ENCODE measurements around the gene NUDT4. TPM values are rescaled to one million over a fixed set of nuclear protein-coding genes. Genes with fewer than 3 reads are reported as not detected.
A peak's percentile ranks its signal among the peaks of the same experiment; 100 is the strongest.

Gene NUDT4
- total and polyA plus RNA-seq, 2 of the 4 experiments (the other 2 are of a cell fraction): 23.6 to 25.6 TPM

DNA sequence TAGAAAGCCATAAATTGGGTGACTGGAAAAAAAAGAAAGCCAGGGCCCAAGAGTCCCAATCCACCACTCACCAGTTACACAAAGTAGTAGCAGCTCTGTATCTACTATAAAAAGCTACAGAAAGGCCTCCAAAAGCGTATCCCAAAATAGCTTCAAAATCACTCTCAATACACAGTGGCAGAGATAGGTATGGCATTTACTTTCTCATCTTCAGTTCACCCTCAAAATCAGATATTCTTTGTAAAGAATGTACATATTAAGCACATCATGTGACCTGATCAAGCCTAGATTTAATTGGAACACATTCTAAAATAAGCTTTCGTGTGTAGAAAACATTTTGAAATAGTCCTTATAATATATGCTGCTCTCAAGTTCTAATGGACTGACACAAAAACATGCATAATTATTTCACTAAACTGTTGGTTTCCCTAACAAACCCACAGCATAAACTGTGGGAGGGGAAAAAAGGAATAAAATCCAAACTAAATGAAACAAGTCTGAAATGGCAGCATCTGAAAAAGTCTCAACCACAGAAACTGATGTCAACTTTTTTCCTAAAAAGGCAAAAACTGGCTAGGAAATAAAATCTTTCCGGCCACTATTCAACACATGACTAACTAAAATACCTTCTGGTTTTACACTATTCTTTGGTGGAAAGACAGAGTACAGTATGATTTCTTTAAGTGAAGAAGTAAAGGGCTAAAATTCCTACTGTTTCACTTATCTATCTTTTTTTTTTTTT, 38.2 kb downstream of the NUDT4 start:
- Histone ChIP-seq H4K20me1 (ENCODE audit: insufficient read depth, low read length) (peaks cover 26% of the 10 kb centered on the region; the same call in 1 of the 2 replicates), H3K9me1 (ENCODE audit: insufficient read depth, low read length) (peaks cover 16% of the 10 kb centered on the region), H3K4me2 (ENCODE audit: low read depth, low read length) (peak overlapping the region; percentile 65), H3K18ac (ENCODE audit: low read depth, low read length) (peak overlapping the region; percentile 93), H3K36me3 (ENCODE audit: control insufficient read depth, insufficient read depth, low read length) (no peaks in the 10 kb centered on the region; the same call in 1 of the 2 replicates), H3K56ac (ENCODE audit: extremely low read depth, insufficient read depth, low read length) (peak overlapping the region; percentile 85), H2AK9ac (replicated peaks; ENCODE audit: low read depth, low read length, poor library complexity) (peak overlapping the region; percentile 28), H3K9me3 (ENCODE audit: control insufficient read depth, insufficient read depth, low read length) (no peaks in the 10 kb centered on the region), H2BK15ac (ENCODE audit: low read depth, low read length) (peak overlapping the region; percentile 71), H3K4me1 (ENCODE audit: control insufficient read depth, insufficient read depth, low read length) (peaks cover 17% of the 10 kb centered on the region), H2AK5ac (ENCODE audit: low read depth, low read length) (peak overlapping the region; percentile 99), H3K9ac (ENCODE audit: low read depth, low read length) (peak overlapping the region; percentile 85), H3K14ac (replicated peaks; ENCODE audit: low read depth, low read length) (peak overlapping the region; percentile 89), H2BK5ac (ENCODE audit: low read depth, low read length, poor library complexity, severe bottlenecking) (peak overlapping the region; percentile 93), H2BK120ac (ENCODE audit: low read depth, low read length) (peak overlapping the region; percentile 85), H3K27ac (ENCODE audit: insufficient read depth, low read length) (peak overlapping the region; percentile 96), H3K79me1 (ENCODE audit: low read depth in 1 of 2, low read length in 2 of 2) (peaks cover 12 to 46% of the 10 kb centered on the region in 2 experiments; a peak in 3 of 4 replicates), H4K8ac (ENCODE audit: low read depth in 2 of 2, low read length in 2 of 2) (peak overlapping the region; percentile 89 to 90), H2BK20ac (ENCODE audit: low read depth, low read length) (peak overlapping the region; percentile 74; the same call in 1 of the 2 replicates), H4K91ac (ENCODE audit: insufficient read depth, low read depth, low read length) (peak overlapping the region; percentile 85), H3K27me3 (ENCODE audit: control insufficient read depth, insufficient read depth, low read length) (no peaks in the 10 kb centered on the region), H3K4ac (ENCODE audit: low read depth, low read length) (peak overlapping the region; percentile 81), H4K5ac (ENCODE audit: low read depth, low read length) (peak overlapping the region; percentile 95), H3K23ac (ENCODE audit: low read depth, low read length) (peak overlapping the region; percentile 93; the same call in 1 of the 2 replicates), H3K4me3 (ENCODE audit: insufficient read depth, low read depth, low read length) (no peak overlapping the region), H2AFZ (replicated peaks; ENCODE audit: low read length, poor library complexity) (no peak overlapping the region)
- DNase-seq (peak; percentile 77), ATAC-seq (ENCODE audit: low read depth) (peak; percentile 69)
- dilution Hi-C loops (cut with HindIII; ENCODE audit: low sequenced_read_pairs, unreplicated experiment): no loop called here
- in situ Hi-C loops (cut with MboI; ENCODE audit: low sequenced_read_pairs): loop anchor here (10.0 to 25.0 kb wide), 2 partner anchors 431 to 629 kb away; no protein-coding TSS in a partner anchor
- ChIA-PET POLR2A (ENCODE audit: unreplicated experiment) (no interaction called here), CTCF (no interaction called here)
- WGBS, 2 experiments (ENCODE audit: extremely low coverage in 2 of 2, insufficient read length in 1 of 2): no CpG with 5 or more reads among the region's 3 CpGs
- intact Hi-C loops (cut with micrococcal nuclease): loop anchor here (5.0 kb wide), 1 partner anchor 489 kb away; the partner anchor contains the start of gene EEA1
- no TSS peak for BruUV-seq (replicated peaks)
- TF ChIP-seq, protein P1, sequence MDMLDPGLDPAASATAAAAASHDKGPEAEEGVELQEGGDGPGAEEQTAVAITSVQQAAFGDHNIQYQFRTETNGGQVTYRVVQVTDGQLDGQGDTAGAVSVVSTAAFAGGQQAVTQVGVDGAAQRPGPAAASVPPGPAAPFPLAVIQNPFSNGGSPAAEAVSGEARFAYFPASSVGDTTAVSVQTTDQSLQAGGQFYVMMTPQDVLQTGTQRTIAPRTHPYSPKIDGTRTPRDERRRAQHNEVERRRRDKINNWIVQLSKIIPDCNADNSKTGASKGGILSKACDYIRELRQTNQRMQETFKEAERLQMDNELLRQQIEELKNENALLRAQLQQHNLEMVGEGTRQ (IDR thresholded peaks at IDR 0.05; ENCODE audit: low read depth, low read length): peak; percentile 6; the same call in 1 of the 2 replicates
- TF ChIP-seq MAZ (IDR thresholded peaks at IDR 0.05; ENCODE audit: borderline replicate concordance, low read depth, low read length) (no peak), CEBPB (IDR thresholded peaks at IDR 0.05; ENCODE audit: low read depth, low read length) (no peak), NFE2L2 (IDR thresholded peaks at IDR 0.05; ENCODE audit: low read depth, low read length) (no peak), BHLHE40 (IDR thresholded peaks at IDR 0.05; ENCODE audit: low read depth, low read length) (no peak)

Measured in IMR-90 (cell line).